COLO668 (cell line): ENCODE results near the gene TIAM2.

Experiments
- DNase-seq: peaks from one replicate; lab custom pipeline; 2025; ENCODE audit not compliant: unreplicated experiment; lab: John Stamatoyannopoulos, UW

Gene TIAM2

DNA sequence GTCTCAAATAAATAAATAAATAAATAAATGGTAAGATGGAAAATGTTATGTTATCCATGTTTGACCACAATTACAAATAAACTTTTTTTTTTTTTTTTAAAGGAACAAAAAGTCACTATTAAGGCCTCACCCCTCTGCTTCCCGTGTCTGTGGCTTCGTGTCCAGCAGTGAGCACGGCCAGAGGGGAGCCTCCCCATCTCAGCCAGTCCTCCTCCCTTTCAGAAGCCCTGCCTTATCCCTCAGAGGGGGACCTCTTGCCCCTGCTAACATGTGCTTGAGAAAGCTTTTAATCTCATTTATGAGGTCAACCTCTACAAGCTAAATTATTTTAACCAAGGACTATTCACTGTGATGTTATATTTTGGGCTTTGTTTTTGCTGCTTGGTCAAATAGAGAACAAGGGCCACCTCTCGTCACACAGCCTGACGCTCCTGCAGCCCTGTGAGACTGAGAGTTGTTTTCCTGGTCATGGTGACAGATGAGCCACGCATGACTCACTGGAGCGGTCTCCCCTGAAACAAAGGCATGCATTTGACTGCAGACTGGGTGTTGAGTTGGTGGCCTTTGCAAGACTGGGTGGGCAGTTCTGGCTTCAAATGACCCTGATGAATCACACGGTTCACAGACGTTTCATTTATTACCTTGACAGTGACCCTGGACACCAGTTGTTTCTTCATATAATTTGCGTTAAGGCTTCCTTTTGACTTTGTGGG lies 131.8 kb downstream of the TIAM2 start:
- DNase-seq, result no peak

DNA sequence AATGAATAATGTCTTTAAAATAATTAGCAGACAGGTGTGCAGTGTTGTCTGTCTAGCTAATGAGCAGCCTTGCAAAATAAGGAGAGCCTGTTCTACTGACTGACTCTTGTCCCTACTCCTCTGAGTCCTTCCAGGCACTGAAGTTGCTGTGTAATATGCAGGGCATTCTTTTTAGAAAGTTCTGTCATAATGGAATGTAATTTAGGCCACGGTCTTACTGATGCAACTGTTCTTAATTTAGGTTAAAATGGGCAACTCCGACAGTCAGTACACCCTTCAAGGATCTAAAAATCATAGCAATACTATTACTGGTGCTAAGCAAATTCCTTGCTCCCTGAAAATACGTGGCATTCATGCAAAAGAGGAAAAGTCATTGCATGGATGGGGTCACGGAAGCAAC lies 133.9 kb downstream of the TIAM2 start:
- no peak for DNase-seq

DNA sequence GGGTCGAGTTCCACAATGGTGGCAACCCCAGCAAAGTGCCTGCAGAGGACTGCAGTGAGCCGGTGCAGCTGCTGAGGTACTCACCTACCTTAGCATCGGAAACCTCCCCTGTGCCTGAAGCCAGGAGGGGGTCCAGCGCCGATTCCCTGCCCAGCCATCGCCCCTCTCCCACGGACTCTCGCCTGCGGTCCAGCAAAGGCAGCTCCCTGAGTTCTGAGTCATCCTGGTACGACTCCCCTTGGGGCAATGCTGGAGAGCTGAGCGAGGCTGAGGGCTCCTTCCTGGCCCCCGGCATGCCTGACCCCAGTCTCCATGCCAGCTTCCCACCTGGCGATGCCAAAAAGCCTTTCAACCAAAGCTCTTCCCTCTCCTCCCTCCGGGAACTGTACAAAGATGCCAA lies 134.6 kb downstream of the TIAM2 start:
- no peak for DNase-seq

DNA sequence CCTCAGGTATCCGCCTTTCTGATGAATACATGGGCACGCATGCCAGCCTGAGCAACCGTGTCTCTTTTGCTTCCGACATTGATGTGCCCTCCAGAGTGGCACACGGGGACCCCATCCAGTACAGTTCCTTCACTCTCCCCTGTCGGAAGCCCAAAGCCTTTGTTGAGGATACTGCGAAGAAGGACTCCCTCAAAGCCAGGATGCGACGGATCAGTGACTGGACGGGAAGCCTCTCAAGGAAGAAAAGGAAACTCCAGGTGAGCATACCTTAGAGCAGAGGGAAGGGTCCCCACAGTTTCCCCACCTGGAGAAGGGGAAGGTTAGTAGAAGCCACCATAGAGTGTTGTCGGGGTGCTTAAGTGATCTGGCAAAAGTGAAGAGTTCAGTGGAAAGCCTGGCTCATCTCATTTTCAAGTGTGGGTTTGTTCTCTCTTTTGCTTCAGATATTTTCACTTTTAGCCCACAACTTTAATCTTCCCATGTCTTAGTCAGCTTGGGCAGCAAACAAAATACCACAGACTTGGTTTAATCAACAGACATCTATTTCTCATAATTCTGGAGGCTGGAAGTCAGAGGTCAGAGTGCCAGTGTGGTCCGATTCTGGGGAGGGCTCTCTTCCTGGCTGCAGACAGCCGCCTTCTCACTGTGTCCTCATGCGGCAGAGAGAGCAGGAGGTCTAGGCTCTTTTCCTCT lies 135.2 kb downstream of the TIAM2 start:
- DNase-seq, result no peak

DNA sequence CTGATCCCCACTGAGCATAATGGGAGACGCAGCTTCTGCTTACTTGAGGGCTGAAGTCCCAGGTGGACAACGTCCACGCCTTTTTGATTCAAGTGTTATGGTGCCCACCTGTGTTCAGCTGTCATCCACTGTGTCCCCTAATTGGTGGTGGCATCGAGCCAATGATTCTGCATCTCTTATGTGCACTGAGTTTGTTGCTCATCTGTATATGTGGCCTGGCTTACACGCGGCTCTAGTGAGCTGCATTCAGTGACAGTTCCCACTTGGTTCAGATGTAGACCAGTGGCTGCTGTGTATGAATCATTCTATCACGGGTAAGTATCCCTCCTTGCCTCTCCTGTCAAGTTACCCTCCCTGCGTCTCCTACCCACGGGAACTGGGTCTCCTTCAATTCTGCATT lies 137.5 kb downstream of the TIAM2 start:
- no peak for DNase-seq

DNA sequence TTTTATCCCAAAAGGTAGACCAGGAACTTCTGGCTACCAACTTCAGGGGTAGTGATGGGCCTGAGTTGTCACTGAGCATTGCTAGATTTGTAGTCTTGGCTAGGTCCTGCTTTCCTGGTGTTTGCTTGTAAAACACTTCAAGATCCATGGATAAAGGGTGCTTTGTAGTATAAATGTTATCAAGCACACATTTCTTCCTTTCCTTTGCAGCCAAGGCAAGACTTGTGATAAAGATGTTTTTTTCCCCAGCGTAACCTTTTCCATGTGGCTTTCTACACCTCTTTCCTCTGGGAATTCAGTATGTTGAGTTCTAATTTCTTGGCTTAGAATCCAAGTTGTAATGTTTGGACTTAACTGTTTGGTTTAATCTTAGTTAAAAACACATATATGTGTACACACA lies 145.9 kb downstream of the TIAM2 start:
- no peak for DNase-seq

DNA sequence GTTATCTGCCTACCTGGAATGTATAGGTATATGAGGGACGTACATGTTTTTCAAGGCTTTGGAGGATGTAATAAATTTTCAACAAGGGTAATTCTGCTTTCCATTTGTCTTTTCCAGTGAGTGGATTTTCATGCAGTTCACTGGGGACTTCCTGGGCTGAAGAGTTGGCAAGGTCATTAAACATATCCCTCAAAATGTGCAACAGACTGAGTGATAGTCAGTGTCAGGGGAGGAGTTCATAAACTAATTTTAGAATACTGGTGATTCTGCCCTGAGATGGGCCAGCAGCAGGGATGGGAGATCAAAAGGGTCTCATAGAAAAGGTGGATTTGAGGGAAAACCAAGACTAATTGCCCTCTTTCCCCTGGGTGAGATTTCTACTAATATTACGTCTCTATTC lies 146.4 kb downstream of the TIAM2 start:
- DNase-seq, result no peak

DNA sequence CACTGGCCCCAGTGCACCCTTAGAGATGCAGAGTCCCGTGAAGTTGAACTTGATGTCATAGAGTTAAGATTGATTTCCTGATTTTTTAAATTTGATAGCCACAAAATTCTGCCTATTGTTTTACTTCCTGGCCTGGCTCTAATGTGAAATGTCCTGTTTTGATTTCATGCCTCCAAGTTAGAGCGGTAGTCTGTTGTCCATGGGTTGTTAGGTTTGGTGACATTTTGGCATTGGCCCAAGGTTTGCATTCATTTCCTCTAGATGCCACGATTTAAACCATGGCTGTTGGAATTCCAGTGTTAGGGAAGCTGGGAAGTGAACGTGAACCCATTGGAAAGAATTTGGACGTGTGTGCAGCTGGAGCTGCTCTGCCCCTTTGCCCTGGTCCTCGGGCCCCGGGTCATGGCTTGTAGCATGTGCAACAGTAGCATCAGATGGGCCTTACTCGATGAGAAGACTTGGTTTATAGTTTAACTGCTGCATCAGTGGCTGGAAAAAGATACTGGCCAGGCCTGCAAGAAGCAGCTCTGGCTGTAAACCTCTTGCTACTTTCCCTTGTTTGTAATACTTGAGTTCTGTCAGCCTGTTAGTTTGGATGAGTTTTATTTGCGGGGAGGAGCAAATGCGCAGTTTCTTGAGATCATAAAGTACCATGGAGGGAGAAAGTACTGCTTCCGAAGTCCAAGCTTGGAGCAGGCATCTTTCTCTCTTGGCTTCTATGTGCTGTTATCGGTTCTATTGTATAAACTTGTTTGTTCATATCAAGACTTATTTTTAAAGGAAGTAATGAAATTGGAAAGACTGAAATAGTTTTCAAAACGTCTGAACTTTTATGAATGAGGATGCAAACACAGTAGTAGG lies 147.3 kb downstream of the TIAM2 start:
- DNase-seq, result no peak

DNA sequence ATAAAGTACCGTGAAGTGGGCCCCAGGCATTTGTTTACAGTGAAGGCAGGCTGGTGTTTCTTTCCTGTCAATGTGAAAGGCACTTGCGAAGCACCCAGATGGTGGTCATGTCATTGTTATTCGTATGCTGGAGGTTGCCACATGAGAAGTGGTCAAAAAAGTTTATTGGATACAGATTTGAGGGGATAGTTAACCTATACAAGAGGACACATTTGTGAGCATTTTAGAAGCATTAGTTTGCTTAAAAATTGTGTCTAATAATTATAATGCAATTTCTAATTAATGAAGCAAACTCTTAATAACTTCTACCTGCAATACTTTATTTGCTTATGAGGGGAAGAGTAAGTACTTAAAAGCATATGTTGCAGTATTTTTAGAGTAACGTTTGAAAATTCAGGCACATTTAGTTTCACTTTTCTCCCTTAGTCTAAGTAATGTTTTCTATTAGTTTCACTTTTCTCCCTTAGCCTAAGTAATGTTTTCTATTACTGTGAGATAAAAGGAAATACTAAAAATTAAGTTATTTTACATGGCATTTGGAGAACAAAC lies 148.0 kb downstream of the TIAM2 start:
- no peak for DNase-seq

DNA sequence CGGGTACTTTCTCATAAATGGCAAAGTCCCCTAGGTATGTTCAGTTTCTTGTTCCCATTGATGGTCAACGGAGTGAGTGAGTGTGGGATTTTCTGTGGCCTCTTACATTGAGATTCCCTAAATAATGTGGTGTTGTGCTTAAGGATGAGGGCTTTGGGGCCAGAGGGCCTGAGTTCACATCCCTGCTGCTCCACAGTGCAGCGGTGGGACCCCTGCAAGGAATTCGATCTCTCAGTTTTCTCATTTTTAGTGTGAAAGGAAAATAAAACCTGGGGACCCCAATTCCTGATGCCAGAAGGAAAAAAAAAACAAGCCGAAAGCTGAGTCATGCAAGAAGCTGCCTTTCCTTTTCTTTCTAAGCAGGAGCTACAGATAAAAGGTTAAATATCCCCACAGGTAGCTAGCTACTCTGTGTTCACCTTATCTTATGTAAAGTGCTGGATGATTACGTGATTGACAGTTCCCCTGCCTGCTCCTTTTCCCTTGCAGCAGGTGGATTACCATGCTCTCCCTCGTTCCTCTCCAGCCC lies 148.5 kb downstream of the TIAM2 start:
- no peak for DNase-seq

DNA sequence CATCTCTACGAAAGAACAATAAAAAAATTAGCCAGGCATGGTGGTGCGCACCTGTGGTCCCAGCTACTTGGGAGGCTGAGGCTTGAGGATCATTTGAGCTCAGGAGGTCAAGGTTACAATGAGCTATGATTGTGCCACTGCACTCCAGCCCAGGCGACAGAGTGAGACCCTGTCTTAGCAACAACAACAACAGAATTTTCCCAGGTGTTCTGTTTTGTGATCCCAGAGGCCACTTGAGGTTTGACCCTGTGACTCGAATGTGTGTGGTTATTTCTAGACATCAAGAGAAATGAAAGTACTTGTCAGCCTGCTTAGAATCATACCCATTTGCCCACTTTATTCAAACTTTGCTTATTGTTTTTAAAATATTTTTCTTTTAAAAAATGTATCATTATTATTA lies 151.1 kb downstream of the TIAM2 start:
- no peak for DNase-seq

DNA sequence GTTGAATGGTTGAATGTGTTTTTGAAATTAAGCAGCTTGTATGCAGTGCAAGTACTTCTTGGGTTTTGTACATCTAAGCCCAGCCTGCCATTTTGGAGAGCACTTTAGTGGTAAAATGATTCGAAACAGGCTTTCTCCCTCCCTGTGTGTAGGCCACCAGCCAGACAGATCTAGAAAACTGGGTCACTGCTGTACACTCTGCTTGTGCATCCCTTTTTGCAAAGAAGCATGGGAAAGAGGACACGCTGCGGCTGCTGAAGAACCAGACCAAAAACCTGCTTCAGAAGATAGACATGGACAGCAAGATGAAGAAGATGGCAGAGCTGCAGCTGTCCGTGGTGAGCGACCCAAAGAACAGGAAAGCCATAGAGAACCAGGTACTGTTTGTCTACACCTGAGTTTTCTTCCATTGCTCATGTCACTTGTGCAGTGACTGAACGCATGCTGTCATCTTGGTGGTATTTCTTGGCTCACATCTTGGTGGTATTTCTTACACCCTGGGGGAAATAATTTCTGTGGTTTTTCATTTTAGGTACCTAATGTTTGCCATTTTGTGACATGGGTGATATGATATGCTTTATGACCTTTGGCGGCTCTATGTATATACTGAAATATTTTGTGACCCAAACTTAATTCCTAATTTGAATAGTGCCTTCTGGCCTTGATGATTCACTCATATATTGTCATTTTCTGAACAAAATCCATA lies 153.0 kb downstream of the TIAM2 start:
- DNase-seq, result no peak

DNA sequence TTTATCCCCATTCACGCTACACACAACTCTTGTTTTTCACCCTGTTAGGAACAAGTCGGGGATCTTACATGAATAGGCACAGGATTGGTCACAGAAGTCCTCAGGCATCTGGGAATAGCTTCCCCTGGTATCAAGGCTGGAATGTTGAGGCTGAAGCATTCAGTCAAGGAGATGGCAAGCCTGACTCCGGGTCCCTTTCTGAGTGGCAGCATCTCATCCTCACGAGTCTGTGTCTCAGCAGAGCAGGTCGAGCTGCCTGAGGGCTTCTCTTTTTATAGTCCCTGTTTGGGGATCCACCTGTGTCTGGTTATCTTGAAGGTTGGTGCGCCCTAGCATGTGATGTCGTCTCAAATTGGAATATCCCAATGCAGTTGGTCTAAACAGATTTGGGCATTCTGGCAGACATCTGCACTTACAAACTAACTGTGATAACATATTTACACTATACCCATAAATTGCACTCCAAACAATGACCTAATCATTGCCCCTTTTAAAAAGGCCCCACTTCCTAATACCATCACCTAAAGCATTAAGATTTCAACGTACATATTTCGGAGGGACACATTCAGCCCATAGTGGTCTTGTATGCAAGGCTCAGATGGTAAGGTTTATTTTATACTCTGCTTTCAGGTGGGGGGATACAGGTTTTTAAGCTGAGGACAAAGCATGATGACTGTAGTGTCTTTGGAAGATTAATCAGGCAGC lies 156.0 kb downstream of the TIAM2 start:
- DNase-seq, result no peak

DNA sequence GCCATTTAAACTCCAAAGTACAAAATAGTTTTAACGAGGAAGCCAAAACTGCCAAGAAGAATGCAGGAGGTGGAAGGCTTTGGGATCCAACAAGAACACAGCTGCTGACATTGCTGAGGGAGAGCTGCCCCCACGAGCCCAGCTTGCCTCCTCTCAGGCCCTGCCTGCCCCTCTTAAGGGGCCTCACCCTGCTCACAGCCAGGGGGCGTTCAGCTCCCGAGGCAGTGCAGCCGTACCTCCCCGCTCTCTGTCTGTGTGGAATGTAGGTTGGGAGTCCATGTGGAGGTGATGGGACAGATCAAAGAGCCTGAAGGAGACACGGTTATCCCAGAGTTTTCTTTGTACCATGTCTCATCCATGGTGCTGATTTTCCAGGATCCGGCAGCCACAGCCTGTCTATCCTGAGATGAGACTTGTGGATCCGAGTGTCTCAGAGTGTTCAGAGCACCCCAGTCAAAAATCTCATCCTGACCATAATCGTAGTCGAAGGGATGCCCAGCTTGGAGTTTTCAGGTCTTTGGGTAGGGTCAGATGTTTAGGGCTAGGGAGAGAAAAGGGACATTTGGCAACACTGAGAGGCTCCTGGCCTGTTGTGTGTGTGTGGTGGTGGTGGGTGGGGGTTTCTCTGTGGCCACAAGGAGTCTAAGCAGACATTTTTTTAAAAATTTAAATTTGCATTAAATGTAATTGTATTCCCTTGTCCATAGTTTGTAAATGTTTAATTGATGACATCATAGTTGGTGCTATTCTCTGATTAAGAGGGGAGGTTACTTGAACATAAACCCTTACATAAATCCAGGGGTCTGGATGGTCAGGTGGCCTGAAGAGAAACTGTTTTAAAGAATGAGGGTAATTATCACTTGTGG lies 157.3 kb downstream of the TIAM2 start:
- DNase-seq, result no peak

DNA sequence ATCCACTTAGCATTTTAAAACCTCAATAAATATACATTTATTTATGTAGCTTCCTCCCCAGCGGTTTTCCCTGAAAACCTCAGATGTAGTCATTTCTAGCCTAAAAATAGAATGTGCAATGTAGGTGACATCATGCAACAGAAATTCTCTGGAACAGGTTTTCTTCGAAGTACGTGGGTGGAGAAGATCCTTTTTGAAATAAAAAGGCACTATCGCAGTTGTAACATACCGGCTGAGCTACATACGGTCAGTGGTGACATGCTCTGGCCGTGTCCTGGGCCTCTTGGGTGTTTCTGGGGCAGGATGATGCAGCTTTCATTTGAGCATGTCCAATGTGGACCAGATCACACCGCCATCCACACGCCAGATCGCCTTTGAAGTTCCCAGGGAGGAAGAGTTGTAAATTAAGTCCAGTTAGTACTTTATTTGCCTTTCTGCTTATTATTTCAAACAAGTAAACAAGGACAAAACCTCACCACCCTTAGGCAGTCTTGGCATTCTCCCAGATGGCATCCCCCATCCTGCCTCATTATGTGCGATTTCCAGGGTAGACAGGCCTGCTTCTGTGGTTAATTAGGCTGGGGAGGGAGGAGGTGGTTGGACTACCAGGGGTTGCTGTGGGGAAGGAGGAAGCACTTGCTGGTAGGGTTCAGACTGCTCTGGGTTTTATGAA lies 159.2 kb downstream of the TIAM2 start:
- peak; percentile 31 for DNase-seq

DNA sequence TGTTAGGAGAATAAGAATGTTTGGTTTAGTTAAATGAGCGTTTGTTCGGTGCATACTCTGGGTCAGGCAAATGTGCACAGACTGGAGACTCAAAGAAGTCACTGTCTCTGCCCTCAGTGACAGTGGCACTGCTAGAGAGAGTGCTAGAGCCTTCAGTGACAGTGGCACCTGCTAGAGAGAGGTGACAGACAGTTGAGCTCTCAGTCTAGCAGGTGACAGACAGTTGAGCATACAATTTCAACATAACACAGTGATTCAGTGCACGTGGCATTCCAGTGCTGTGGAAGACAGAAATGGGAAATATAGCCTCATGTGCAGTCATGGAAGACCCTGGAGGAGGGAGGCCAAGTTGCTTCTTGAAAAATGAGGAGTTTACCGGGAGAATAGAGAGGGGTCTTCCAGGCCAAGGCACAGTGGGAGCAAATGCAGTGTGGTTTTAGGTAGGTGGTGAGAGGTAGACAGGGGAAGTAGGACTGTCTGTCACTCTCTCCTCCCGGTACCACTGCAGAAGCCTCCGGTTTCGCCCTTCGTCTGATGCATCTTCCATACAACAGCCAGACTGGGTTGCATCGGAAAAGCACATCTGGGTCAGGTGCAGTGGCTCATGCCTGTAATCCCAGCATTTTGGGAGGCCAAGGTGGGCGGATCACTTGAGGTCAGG lies 160.8 kb downstream of the TIAM2 start:
- no peak for DNase-seq

DNA sequence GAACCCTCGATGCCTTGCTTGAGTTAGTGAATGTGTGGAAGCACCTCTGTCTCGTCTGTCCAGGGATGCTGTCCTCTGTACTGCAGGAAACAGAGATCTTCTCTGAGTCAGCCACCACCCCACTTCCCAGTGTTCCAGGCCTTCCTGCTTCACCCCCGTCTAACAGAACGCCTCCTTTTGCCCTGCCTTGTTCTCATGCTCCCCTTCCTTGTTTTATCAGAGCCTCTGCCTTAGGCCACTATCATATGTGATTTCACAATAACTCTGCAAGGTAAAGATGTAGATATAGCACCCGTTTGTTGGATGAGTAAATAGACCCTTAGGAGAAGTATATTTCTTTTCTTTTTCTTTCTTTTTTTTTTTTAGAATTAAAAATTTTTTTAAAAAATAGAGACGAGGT lies 162.0 kb downstream of the TIAM2 start:
- no peak for DNase-seq
